HEK293 (cell line): ENCODE results near the gene NLGN4X.

Experiments
- CTCF ChIA-PET: fragments of 350-600 bp; formaldehyde crosslinking; extraction: SDS; loops from one replicate; lab custom pipeline; 2021; ENCODE audit warnings: antibody characterized with exemption; lab: Yijun Ruan, JAX
- POLR2A ChIA-PET: fragments of 300-600 bp; formaldehyde crosslinking; extraction: SDS; loops from one replicate; lab custom pipeline; 2020; ENCODE audit warnings: antibody characterized with exemption, inconsistent platforms; lab: Yijun Ruan, JAX
- H3K27ac ChIP-seq: fragments of 200-500 bp; sonication (Bioruptor generic); 2 replicates; pipeline ENCODE4 v1.5.1; 2014; ENCODE audit warnings: low read depth, low read length, control low read depth, inconsistent platforms; ENCODE audit errors: extremely low read depth
- H3K36me3 ChIP-seq, 2 experiments: fragments of 200-500 bp in 1 of 2; sonication (Bioruptor generic) in 1 of 2; 1 replicate in 1 of 2; 2 replicates in 1 of 2; pipeline ENCODE4 v1.5.1; 2014 to 2017; ENCODE audit warnings: inconsistent platforms in 2 of 2, low read length in 2 of 2; ENCODE audit not compliant: control insufficient read depth in 2 of 2, insufficient read depth in 1 of 2
- H3K4me1 ChIP-seq: fragments of 200-500 bp; sonication (Bioruptor generic); 2 replicates; pipeline ENCODE4 v1.5.1; 2014; ENCODE audit warnings: mild to moderate bottlenecking, low read length, inconsistent platforms; ENCODE audit not compliant: control insufficient read depth, insufficient read depth
- H3K4me3 ChIP-seq: 2 replicates; pipeline ENCODE4 v1.5.1; 2011; ENCODE audit warnings: low read depth, mild to moderate bottlenecking, control low read depth, low read length, moderate library complexity
- H3K9me3 ChIP-seq: fragments of 200-500 bp; sonication (Bioruptor generic); 2 replicates; pipeline ENCODE4 v1.5.1; 2014; ENCODE audit warnings: low read depth, low read length, inconsistent platforms; ENCODE audit not compliant: control insufficient read depth, insufficient read depth
- BCL11B ChIP-seq: fragments of 450-650 bp; formaldehyde crosslinking; IDR thresholded peaks from 2 replicates; pipeline ENCODE4 v1.5.1; 2016; ENCODE audit warnings: low read depth, missing biosample characterization, missing genetic modification characterization
- IKZF3 ChIP-seq: fragments of 450-650 bp; IDR thresholded peaks from 2 replicates; pipeline ENCODE4 v1.5.0; 2018; ENCODE audit warnings: missing biosample characterization, mild to moderate bottlenecking, missing genetic modification characterization, moderate library complexity
- KLF7 ChIP-seq: fragments of 450-650 bp; formaldehyde crosslinking; IDR thresholded peaks from 2 replicates; pipeline ENCODE4 v1.5.1; 2016; ENCODE audit warnings: missing biosample characterization, missing genetic modification characterization, borderline replicate concordance
- KLF9 ChIP-seq: fragments of 450-650 bp; formaldehyde crosslinking; IDR thresholded peaks from 2 replicates; pipeline ENCODE4 v1.5.1; 2016; ENCODE audit warnings: missing biosample characterization, missing genetic modification characterization, low read depth
- SCRT1 ChIP-seq: fragments of 450-650 bp; formaldehyde crosslinking; IDR thresholded peaks from 2 replicates; pipeline ENCODE4 v1.5.1; 2016; ENCODE audit warnings: missing biosample characterization, missing genetic modification characterization, borderline replicate concordance
- TSHZ1 ChIP-seq: fragments of 450-650 bp; formaldehyde crosslinking; IDR thresholded peaks from 2 replicates; pipeline ENCODE4 v1.5.1; 2016; ENCODE audit warnings: missing biosample characterization, missing genetic modification characterization, borderline replicate concordance
- ZBTB6 ChIP-seq: fragments of 450-650 bp; formaldehyde crosslinking; IDR thresholded peaks from 2 replicates; pipeline ENCODE4 v1.5.1; 2017; ENCODE audit warnings: missing biosample characterization, missing genetic modification characterization
- ZNF114 ChIP-seq: fragments of 450-650 bp; formaldehyde crosslinking; IDR thresholded peaks from 2 replicates; pipeline ENCODE4 v1.5.0; 2017; ENCODE audit warnings: missing biosample characterization, missing genetic modification characterization
- ZNF19 ChIP-seq: fragments of 450-650 bp; formaldehyde crosslinking; IDR thresholded peaks from 2 replicates; pipeline ENCODE4; 2016; ENCODE audit warnings: missing biosample characterization, missing genetic modification characterization, low read depth
- ZNF24 ChIP-seq: fragments of 450-650 bp; formaldehyde crosslinking; IDR thresholded peaks from 2 replicates; pipeline ENCODE4 v1.5.1; 2016; ENCODE audit warnings: missing biosample characterization, missing genetic modification characterization
- ZNF302 ChIP-seq: fragments of 450-650 bp; formaldehyde crosslinking; IDR thresholded peaks from 2 replicates; pipeline ENCODE4 v1.5.1; 2016; ENCODE audit warnings: missing biosample characterization, missing genetic modification characterization, low read depth
- ZNF350 ChIP-seq: fragments of 450-650 bp; formaldehyde crosslinking; IDR thresholded peaks from 2 replicates; pipeline ENCODE4 v1.5.0; 2017; ENCODE audit warnings: missing biosample characterization, mild to moderate bottlenecking, missing genetic modification characterization
- ZNF362 ChIP-seq: fragments of 450-650 bp; formaldehyde crosslinking; IDR thresholded peaks from 2 replicates; pipeline ENCODE4 v1.5.1; 2016; ENCODE audit warnings: missing biosample characterization, missing genetic modification characterization
- ZNF426 ChIP-seq: fragments of 450-650 bp; formaldehyde crosslinking; IDR thresholded peaks from 2 replicates; pipeline ENCODE4 v1.5.1; 2017; ENCODE audit warnings: missing biosample characterization, missing genetic modification characterization, mild to moderate bottlenecking, inconsistent platforms, moderate library complexity
- ZNF433 ChIP-seq: fragments of 450-650 bp; formaldehyde crosslinking; IDR thresholded peaks from 2 replicates; pipeline ENCODE4 v1.5.1; 2016; ENCODE audit warnings: missing biosample characterization, missing genetic modification characterization, low read depth
- ZNF501 ChIP-seq: fragments of 450-650 bp; formaldehyde crosslinking; IDR thresholded peaks from 2 replicates; pipeline ENCODE4 v1.5.1; 2016; ENCODE audit warnings: missing biosample characterization, missing genetic modification characterization
- ZNF510 ChIP-seq: fragments of 450-650 bp; formaldehyde crosslinking; IDR thresholded peaks from 2 replicates; pipeline ENCODE4 v1.5.1; 2018; ENCODE audit warnings: mild to moderate bottlenecking, missing genetic modification characterization, missing biosample characterization; ENCODE audit not compliant: insufficient replicate concordance
- TF ChIP-seq, protein P1 (sequence below): fragments of 450-650 bp; formaldehyde crosslinking; optimal IDR thresholded peaks from 2 replicates; pipeline ENCODE3; 2016; ENCODE audit warnings: missing biosample characterization, mild to moderate bottlenecking, missing genetic modification characterization

The NLGN4X gene

GRCh38 chrX:5916945-5917344, 311.7 kb downstream of the NLGN4X start:
- no peaks in the 10 kb centered on the region for H3K4me1 ChIP-seq
- CTCF ChIA-PET = interaction anchor here (0.7 kb wide), 1 partner anchor 501 kb away, joined by 3 read pairs; no protein-coding TSS in a partner anchor
- POLR2A ChIA-PET = no interaction called here
- H3K9me3 ChIP-seq = no peaks in the 10 kb centered on the region
- no peaks in the 10 kb centered on the region for H3K36me3 ChIP-seq
- no peak for TF ChIP-seq ZNF302
- no peak for TF ChIP-seq ZNF362 (tag by site-specific recombination)
- no peak for TF ChIP-seq KLF7
- TF ChIP-seq ZNF426 = no peak
- TF ChIP-seq KLF9 (tag by site-specific recombination) = no peak
- no peak for TF ChIP-seq ZNF350 (tag by site-specific recombination)
- TF ChIP-seq, protein P1, sequence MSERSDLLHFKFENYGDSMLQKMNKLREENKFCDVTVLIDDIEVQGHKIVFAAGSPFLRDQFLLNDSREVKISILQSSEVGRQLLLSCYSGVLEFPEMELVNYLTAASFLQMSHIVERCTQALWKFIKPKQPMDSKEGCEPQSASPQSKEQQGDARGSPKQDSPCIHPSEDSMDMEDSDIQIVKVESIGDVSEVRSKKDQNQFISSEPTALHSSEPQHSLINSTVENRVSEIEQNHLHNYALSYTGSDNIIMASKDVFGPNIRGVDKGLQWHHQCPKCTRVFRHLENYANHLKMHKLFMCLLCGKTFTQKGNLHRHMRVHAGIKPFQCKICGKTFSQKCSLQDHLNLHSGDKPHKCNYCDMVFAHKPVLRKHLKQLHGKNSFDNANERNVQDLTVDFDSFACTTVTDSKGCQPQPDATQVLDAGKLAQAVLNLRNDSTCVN (tag by site-specific recombination) = no peak
- TF ChIP-seq ZBTB6 (tag by site-specific recombination) = no peak
- TF ChIP-seq ZNF24 = no peak
- TF ChIP-seq ZNF433 (tag by site-specific recombination) = no peak
- TF ChIP-seq BCL11B (tag by site-specific recombination) = no peak
- no peak for TF ChIP-seq SCRT1 (tag by site-specific recombination)
- TF ChIP-seq ZNF19 (tag by site-specific recombination) = no peak
- TF ChIP-seq ZNF114 (tag by site-specific recombination) = no peak
- no peak for TF ChIP-seq ZNF501
- TF ChIP-seq TSHZ1 (tag by site-specific recombination) = no peak
- H3K4me3 ChIP-seq = no peak overlapping the region
- no peak overlapping the region for H3K27ac ChIP-seq

DNA sequence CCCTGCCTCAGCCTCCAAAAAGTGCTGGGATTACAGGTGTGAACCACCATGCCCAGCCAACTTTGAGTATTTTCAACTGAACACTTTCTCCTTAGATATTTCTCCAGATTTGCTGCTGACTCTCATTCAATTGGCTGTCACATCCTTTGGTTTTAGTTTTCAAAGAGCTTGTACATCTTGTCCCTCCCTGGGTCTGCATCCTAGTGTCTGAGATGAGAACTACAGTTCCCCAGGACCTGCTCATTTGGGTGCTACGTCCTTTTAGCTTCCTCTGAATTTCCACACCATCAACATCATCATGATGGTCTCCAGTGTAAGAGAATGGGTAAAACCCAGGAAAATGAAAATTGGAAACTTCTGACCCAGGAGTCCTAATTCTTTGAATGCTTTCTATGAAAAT, 312.9 kb downstream of the NLGN4X start:
- Histone ChIP-seq H3K9me3 (no peaks in the 10 kb centered on the region), H3K27ac (no peak overlapping the region), H3K4me3 (no peak overlapping the region), H3K4me1 (no peaks in the 10 kb centered on the region), H3K36me3 (no peaks in the 10 kb centered on the region)
- ChIA-PET CTCF (interaction anchor here (0.7 kb wide), 1 partner anchor 67 kb away, joined by 3 read pairs; no protein-coding TSS in a partner anchor), POLR2A (no interaction called here)
- TF ChIP-seq ZNF510 (tag by site-specific recombination) (peak; percentile 32), IKZF3 (tag by site-specific recombination) (no peak)
